T-helper 22 cell (primary cell): ENCODE results near the gene INPP5A.
"Not testable (repeated sequence)": the region's sequence is repeated elsewhere in the genome, so short reads cannot be mapped to it uniquely, and the experiment has no call there.

Source experiments
- DNase-seq: peaks from one replicate; pipeline ENCODE4 v3.0.0-alpha.2; 2020; ENCODE audit warnings: low read depth

The INPP5A gene, protein sequence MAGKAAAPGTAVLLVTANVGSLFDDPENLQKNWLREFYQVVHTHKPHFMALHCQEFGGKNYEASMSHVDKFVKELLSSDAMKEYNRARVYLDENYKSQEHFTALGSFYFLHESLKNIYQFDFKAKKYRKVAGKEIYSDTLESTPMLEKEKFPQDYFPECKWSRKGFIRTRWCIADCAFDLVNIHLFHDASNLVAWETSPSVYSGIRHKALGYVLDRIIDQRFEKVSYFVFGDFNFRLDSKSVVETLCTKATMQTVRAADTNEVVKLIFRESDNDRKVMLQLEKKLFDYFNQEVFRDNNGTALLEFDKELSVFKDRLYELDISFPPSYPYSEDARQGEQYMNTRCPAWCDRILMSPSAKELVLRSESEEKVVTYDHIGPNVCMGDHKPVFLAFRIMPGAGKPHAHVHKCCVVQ

GRCh38 chr10:132537684-132538001, at the start of gene INPP5A:
Gene INPP5A, plus strand, starts transcription at chr10:132537787. Its CDS starts 310 bp downstream, at chr10:132538097.
- no peak for DNase-seq

GRCh38 chr10:132488231-132488821, 49.3 kb upstream of the INPP5A start:
- DNase-seq: no peak

- no peak for DNase-seq
Measured at GRCh38 chr10:132489053-132489703, 48.4 kb upstream of the INPP5A start.

- DNase-seq: no peak
Measured at GRCh38 chr10:132489704-132490534, 47.7 kb upstream of the INPP5A start.

DNA sequence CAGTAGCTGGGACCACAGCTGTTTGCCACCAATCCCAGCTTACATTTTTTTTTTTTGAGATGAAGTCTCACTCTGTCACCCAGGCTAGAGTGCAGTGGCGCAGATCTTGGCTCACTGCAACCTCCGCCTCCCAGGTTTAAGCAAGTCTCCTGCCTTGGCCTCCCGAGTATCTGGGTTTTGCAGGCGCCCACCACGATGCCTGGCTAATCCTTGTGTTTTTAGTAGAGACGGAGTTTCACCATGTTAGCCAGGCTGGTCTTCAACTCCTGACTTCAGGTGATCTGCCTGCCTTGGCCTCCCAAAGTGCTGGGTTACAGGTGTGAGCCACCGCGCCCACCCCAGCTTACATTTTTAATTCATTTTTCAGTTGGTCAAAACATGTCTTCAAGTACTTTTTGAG, 46.1 kb upstream of the INPP5A start:
- not testable (repeated sequence) for DNase-seq

- DNase-seq: no peak
Measured at GRCh38 chr10:132492323-132493025, 45.1 kb upstream of the INPP5A start.

GRCh38 chr10:132493246-132493755, 44.3 kb upstream of the INPP5A start:
- DNase-seq: no peak

DNA sequence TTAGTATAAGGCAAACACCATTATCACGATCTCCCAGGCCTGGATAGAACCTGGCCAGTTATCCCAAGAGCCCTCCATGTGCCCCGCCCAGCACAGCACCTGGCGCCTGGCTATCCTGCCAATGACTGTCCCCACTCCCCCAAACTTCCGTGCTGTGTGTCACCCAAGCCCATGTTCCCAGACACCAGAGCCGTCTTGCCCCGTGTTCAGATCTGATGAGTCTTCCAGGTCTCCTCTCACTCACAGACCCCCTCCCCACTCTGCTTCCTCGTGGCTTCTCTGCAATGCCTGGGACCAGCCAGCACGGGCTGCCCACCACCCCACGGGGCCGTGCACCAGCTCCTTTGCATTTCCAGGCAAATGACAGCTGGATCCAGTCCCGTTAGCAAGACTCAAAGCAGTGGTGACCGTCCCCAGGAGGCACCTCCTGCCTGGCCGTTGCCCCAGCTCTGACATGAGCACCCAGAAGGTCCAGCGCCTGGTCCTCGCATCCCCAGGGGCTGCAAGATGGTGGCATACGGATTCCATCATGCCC, 43.8 kb upstream of the INPP5A start:
- no peak for DNase-seq

- DNase-seq: no peak
Measured at GRCh38 chr10:132494866-132495630, 42.5 kb upstream of the INPP5A start.

GRCh38 chr10:132496360-132497062, 41.1 kb upstream of the INPP5A start:
- DNase-seq: no peak

GRCh38 chr10:132497063-132497680, 40.4 kb upstream of the INPP5A start:
- DNase-seq: no peak

GRCh38 chr10:132497861-132498561, 39.6 kb upstream of the INPP5A start:
- DNase-seq: no peak

DNA sequence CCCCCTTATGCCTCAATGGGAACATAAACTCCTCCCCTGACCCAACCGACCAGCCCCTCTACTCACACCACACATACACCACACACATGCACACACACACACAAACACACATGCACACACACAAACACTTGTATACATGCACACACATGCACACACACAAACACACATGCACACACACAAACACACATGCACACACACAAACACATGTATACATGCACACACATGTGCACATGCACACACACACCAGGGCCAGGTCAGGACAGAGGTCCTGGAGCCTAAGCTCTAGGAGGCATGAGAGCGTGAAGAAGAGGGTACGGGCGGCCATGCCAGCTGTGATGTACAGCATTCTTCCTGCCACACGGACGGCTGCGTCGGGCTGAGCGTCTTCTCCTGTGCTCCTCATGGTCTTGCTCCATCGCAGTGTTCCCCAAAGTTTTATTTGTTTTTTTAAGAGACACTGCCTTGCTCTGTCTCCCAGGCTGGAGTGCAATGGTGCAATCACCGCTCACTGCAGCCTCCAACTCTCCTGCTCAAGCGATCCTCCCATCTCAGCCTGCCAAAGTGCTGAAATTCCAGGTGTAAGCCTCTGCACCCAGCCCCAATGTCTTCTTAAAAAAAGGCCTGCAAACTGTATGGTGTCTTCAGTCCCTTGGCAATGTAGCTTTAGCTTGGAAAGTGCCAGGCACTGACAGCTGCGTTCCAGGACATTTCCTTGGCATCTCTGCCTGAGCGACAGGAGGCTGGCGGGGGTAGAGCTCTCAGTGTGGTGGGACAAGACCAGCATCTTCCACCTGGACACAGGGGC, 38.8 kb upstream of the INPP5A start:
- DNase-seq: no peak

DNA sequence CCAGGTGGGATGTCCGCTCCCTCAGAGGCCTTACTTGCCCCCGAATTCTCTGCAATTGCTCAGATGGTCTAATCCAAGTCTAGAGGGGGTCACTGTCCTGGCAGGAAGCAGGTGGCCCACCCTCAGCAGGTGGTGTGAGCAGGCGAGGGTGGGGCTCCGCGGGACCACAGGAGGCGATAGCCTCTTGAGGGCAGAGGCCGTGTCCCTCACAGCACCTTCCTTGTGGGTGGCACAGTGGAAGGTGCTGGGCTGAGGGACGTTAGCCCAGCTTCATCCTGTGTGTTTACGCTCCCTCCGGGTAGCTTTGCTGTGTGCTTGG, 38.3 kb upstream of the INPP5A start:
- DNase-seq: no peak

- no peak for DNase-seq
Measured at GRCh38 chr10:132500781-132501415, 36.7 kb upstream of the INPP5A start.

- no peak for DNase-seq
Measured at GRCh38 chr10:132502544-132503300, 34.9 kb upstream of the INPP5A start.
